H9 (cell line): ENCODE data around the gene KIRREL3. TPM values are rescaled to one million over a fixed set of nuclear protein-coding genes. Genes with fewer than 3 reads are reported as not detected.

Experiments
- DNase-seq: peaks from one replicate; pipeline ENCODE4 v3.0.0-alpha.2; 2017
- H2AFZ ChIP-seq: one replicate; pipeline ENCODE4 v1.6.1; 2013; ENCODE audit warnings: mild to moderate bottlenecking, low read length, control low read depth, moderate library complexity
- H2AK5ac ChIP-seq: 2 replicates; pipeline ENCODE4 v1.6.1; 2013; ENCODE audit warnings: low read length, control low read depth, mixed read lengths; ENCODE audit not compliant: insufficient read length
- H2BK120ac ChIP-seq: one replicate; pipeline ENCODE4 v1.6.1; 2013; ENCODE audit warnings: low read depth, mild to moderate bottlenecking, low read length, control low read depth, inconsistent platforms; ENCODE audit not compliant: poor library complexity, severe bottlenecking
- H2BK12ac ChIP-seq: 2 replicates; pipeline ENCODE4 v1.6.1; 2013; ENCODE audit warnings: low read length, control low read depth, mixed read lengths, low read depth; ENCODE audit not compliant: insufficient read length
- H2BK15ac ChIP-seq: 2 replicates; pipeline ENCODE4 v1.6.1; 2013; ENCODE audit warnings: low read depth, low read length, control low read depth
- H2BK20ac ChIP-seq: one replicate; pipeline ENCODE4 v1.6.1; 2013; ENCODE audit warnings: low read depth, mild to moderate bottlenecking, low read length, control low read depth, inconsistent platforms; ENCODE audit not compliant: poor library complexity, severe bottlenecking
- H2BK5ac ChIP-seq: 2 replicates; pipeline ENCODE4 v1.6.1; 2013; ENCODE audit warnings: low read length, control low read depth, mixed read lengths; ENCODE audit not compliant: insufficient read length
- H3K14ac ChIP-seq: 2 replicates; pipeline ENCODE4 v1.6.1; 2013; ENCODE audit warnings: low read length, control low read depth; ENCODE audit not compliant: insufficient read depth
- H3K18ac ChIP-seq: 2 replicates; pipeline ENCODE4 v1.6.1; 2013; ENCODE audit warnings: low read depth, mild to moderate bottlenecking, mixed read lengths, low read length, control low read depth; ENCODE audit not compliant: insufficient read length
- H3K23ac ChIP-seq: 2 replicates; pipeline ENCODE4 v1.6.1; 2013; ENCODE audit warnings: low read length, control low read depth, mixed read lengths, low read depth; ENCODE audit not compliant: insufficient read length
- H3K23me2 ChIP-seq: 2 replicates; pipeline ENCODE4 v1.6.1; 2013; ENCODE audit warnings: low read depth, mild to moderate bottlenecking, mixed read lengths, low read length, control low read depth; ENCODE audit not compliant: insufficient read length, poor library complexity, severe bottlenecking
- H3K27ac ChIP-seq: 2 replicates; pipeline ENCODE4 v1.5.1; 2013; ENCODE audit warnings: low read length, control low read depth, mixed read lengths, low read depth; ENCODE audit not compliant: insufficient read length
- H3K27me3 ChIP-seq: 2 replicates; pipeline ENCODE4 v1.6.1; 2013; ENCODE audit warnings: low read length, control low read depth, inconsistent platforms; ENCODE audit not compliant: insufficient read depth
- H3K4ac ChIP-seq: 2 replicates; pipeline ENCODE4 v1.6.1; 2013; ENCODE audit warnings: low read depth, mild to moderate bottlenecking, control low read depth, inconsistent platforms, low read length, moderate library complexity
- H3K4me1 ChIP-seq: 2 replicates; pipeline ENCODE4 v1.6.1; 2013; ENCODE audit warnings: low read length, control low read depth, inconsistent platforms; ENCODE audit not compliant: insufficient read depth
- H3K4me2 ChIP-seq: 2 replicates; pipeline ENCODE4 v1.6.1; 2013; ENCODE audit warnings: low read length, control low read depth, mixed read lengths; ENCODE audit not compliant: insufficient read length, insufficient read depth
- H3K56ac ChIP-seq: 2 replicates; pipeline ENCODE4 v1.6.1; 2013; ENCODE audit warnings: low read depth, mild to moderate bottlenecking, mixed read lengths, low read length, control low read depth; ENCODE audit not compliant: insufficient read length
- H3K79me1 ChIP-seq: 2 replicates; pipeline ENCODE4 v1.6.1; 2013; ENCODE audit warnings: low read depth, mild to moderate bottlenecking, moderate library complexity, low read length, control low read depth, inconsistent platforms; ENCODE audit not compliant: insufficient read depth, poor library complexity, severe bottlenecking
- H3K79me2 ChIP-seq: 2 replicates; pipeline ENCODE4 v1.6.1; 2013; ENCODE audit warnings: low read length, control low read depth, inconsistent platforms; ENCODE audit not compliant: insufficient read depth
- H3K9ac ChIP-seq: 2 replicates; pipeline ENCODE4 v1.6.1; 2013; ENCODE audit warnings: low read length, control low read depth, mixed read lengths; ENCODE audit not compliant: insufficient read length; ENCODE audit errors: extremely low read depth
- H3K9me3 ChIP-seq: one replicate; pipeline ENCODE4 v1.6.1; 2013; ENCODE audit warnings: low read depth, low read length, inconsistent platforms; ENCODE audit not compliant: control insufficient read depth
- H3T11ph ChIP-seq: one replicate; pipeline ENCODE4 v1.6.1; 2013; ENCODE audit warnings: mild to moderate bottlenecking, low read length, control low read depth, inconsistent platforms
- H4K20me1 ChIP-seq: one replicate; pipeline ENCODE4 v1.6.1; 2013; ENCODE audit not compliant: control insufficient read depth, insufficient read length, insufficient read depth
- H4K5ac ChIP-seq: 2 replicates; pipeline ENCODE4 v1.6.1; 2013; ENCODE audit warnings: low read depth, mild to moderate bottlenecking, mixed read lengths, low read length, control low read depth; ENCODE audit not compliant: insufficient read length
- H4K8ac ChIP-seq: replicated peaks from 2 replicates; pipeline ENCODE4 v1.6.1; 2013; ENCODE audit warnings: low read length, control low read depth, mixed read lengths, low read depth; ENCODE audit not compliant: insufficient read length
- H4K91ac ChIP-seq: 2 replicates; pipeline ENCODE4 v1.6.1; 2013; ENCODE audit warnings: low read depth, mild to moderate bottlenecking, moderate library complexity, mixed read lengths, low read length, control low read depth; ENCODE audit not compliant: insufficient read length
- H3K27ac Mint-ChIP-seq, 3 experiments: 2 replicates in 2 of 3; 3 replicates in 1 of 3; pipeline ENCODE4 v1.8.0; 2020 to 2021; ENCODE audit warnings: mixed read lengths in 3 of 3, mild to moderate bottlenecking in 1 of 3, moderate library complexity in 1 of 3
- H3K27me3 Mint-ChIP-seq: 2 replicates; pipeline ENCODE4 v1.8.0; 2021; ENCODE audit warnings: low read depth, mild to moderate bottlenecking, moderate library complexity, mixed read lengths
- H3K36me3 Mint-ChIP-seq, 3 experiments: 2 replicates in 2 of 3; 3 replicates in 1 of 3; pipeline ENCODE4 v1.8.0; 2020 to 2021; ENCODE audit warnings: low read depth in 3 of 3, mixed read lengths in 3 of 3; ENCODE audit not compliant: insufficient read depth in 1 of 3
- H3K4me1 Mint-ChIP-seq, 2 experiments: 2 replicates each; pipeline ENCODE4 v1.8.0; 2020; ENCODE audit warnings: mixed read lengths in 2 of 2
- H3K4me3 Mint-ChIP-seq, 2 experiments: 2 replicates in 1 of 2; 3 replicates in 1 of 2; pipeline ENCODE4 v1.8.0; 2020 to 2021; ENCODE audit warnings: mild to moderate bottlenecking in 2 of 2, mixed read lengths in 2 of 2, moderate library complexity in 1 of 2
- H3K9me3 Mint-ChIP-seq, 2 experiments: 2 replicates in 1 of 2; 3 replicates in 1 of 2; pipeline ENCODE4 v1.8.0; 2020; ENCODE audit warnings: mild to moderate bottlenecking in 2 of 2, mixed read lengths in 2 of 2, moderate library complexity in 1 of 2
- CTCF ChIP-seq: fragments of 200-600 bp; sonication (generic); conservative IDR thresholded peaks from 3 replicates; pipeline ENCODE4 v1.8.0; 2021; ENCODE audit warnings: antibody characterized with exemption, mild to moderate bottlenecking
- WGBS: extraction: QIAGEN DNeasy Blood & Tissue Kit; methylation state at CpG from one replicate; pipeline ENCODE4 v1.1.7; 2013; ENCODE audit warnings: missing lambda C conversion rate, low lambda C conversion rate, mixed read lengths; ENCODE audit not compliant: insufficient read length; ENCODE audit errors: extremely low coverage; 5-methylcytosine and 5-hydroxymethylcytosine counted together
- total RNA-seq: library from RNA; stranded (reverse); gene quantifications from 2 replicates; pipeline ENCODE4 v1.2.1, GENCODE V29; 2021

Gene KIRREL3
- total RNA-seq, 1 experiment from 2014 or later, result 0.17 TPM

- Histone ChIP-seq H3K79me1 (no peaks in the 10 kb centered on the region), H2BK120ac (no peak overlapping the region), H3K56ac (no peak overlapping the region), H3K79me2 (no peaks in the 10 kb centered on the region), H3T11ph (no peak overlapping the region), H2BK15ac (no peak overlapping the region), H2BK20ac (no peak overlapping the region), H3K27ac (no peak overlapping the region), H2BK5ac (no peak overlapping the region), H4K5ac (no peak overlapping the region), H2AFZ (no peak overlapping the region), H3K27me3 (no peaks in the 10 kb centered on the region), H3K4me2 (no peak overlapping the region), H4K8ac (no peak overlapping the region), H3K23ac (no peak overlapping the region), H3K14ac (no peak overlapping the region), H3K4ac (no peak overlapping the region), H2BK12ac (no peak overlapping the region), H4K91ac (no peak overlapping the region), H3K23me2 (no peaks in the 10 kb centered on the region), H3K18ac (no peak overlapping the region), H3K9ac (no peak overlapping the region), H3K4me1 (no peaks in the 10 kb centered on the region; the same call in 1 of the 2 replicates), H3K9me3 (no peaks in the 10 kb centered on the region), H4K20me1 (no peaks in the 10 kb centered on the region), H2AK5ac (no peak overlapping the region)
- peaks cover 6 to 10% of the 10 kb centered on the region in 2 experiments for H3K4me1 Mint-ChIP-seq
- H3K9me3 Mint-ChIP-seq, result no peaks in the 10 kb centered on the region
- no CpG with 5 or more reads among the region's 10 CpGs for WGBS
- H3K36me3 Mint-ChIP-seq, result no peaks in the 10 kb centered on the region
- H3K27me3 Mint-ChIP-seq, result no peaks in the 10 kb centered on the region
- H3K27ac Mint-ChIP-seq, result no peak overlapping the region
- DNase-seq, result no peak
- no peak for TF ChIP-seq CTCF
- no peak overlapping the region for H3K4me3 Mint-ChIP-seq
Measured at GRCh38 chr11:126646701-126647557, 353.6 kb downstream of the KIRREL3 start.
